RKO (cell line): ENCODE measurements around the gene CMAS.
A peak's percentile ranks its signal among the peaks of the same experiment; 100 is the strongest.
"Not testable (repeated sequence)": the region's sequence is repeated elsewhere in the genome, so short reads cannot be mapped to it uniquely, and the experiment has no call there.

ENCODE experiments used
- DNase-seq: peaks from one replicate; pipeline ENCODE4 v3.0.0-alpha.2; 2016; ENCODE audit warnings: low spot score

CMAS gene

GRCh38 chr12:22046090-22046967, at the start of gene CMAS:
TSS of gene CMAS (plus strand) at chr12:22046218. CDS start at chr12:22046304, 86 bp downstream.
- peak; percentile 85 for DNase-seq

GRCh38 chr12:21998295-21998694, 47.7 kb upstream of the CMAS start:
- DNase-seq: no peak

GRCh38 chr12:21998782-21999181, 47.2 kb upstream of the CMAS start:
- DNase-seq: no peak

DNA sequence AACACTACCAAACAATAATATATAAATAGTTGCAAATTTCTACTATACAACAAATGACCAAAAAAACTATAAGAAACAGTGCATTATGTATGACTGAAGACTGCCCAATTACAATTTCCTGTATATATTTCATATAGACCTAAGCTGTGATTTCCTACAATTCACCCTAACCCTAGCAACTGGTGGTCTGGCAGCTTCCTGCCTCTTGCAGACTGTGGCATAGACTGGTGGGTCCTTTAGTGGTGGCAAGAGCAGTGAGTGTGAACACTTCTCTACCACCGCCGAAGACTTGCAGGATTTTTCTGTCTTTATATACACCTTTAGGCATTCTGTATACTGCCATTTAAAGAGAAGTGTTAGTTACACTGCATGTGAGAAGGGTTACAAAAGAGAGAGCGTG, 43.6 kb upstream of the CMAS start:
- DNase-seq: no peak

DNA sequence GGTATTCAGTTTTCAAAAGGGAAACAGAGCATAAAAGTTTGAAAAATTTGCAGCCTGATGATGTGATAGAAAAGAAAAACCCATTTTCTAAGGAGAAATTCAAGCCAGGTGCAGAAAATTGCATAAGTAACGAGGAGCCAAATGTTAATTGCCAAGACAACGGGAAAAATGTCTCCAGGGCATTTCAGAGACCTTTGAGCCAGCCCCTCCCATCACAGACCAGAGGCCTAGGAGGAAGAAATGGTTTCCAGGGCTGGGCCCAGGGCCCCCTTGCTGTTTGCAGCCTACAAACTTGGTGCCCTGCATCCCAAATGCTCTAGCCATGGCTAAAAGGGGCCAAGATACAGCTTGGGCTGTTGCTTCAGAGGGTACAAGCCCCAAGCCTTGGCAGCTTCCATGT, 38.2 kb upstream of the CMAS start:
- not testable (repeated sequence) for DNase-seq

DNA sequence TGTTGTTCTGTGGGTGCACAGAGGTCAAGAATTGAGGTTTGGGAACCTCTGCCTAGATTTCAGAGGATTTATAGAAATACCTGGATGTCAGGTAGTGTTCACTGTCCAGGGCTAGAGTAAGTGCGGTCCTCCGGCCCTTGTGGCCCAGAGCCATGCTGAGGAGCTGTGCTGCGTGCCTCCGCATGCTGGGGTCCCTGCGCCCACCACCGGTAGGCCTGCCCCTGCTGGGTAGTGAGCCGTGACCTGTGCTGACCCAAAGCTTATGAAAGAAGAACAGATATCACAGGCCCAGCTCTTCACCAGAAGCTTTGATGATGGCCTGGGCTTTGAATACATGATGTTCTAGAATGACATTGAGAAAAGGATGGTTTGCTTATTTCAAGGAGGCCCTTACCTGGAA, 37.8 kb upstream of the CMAS start:
- no peak for DNase-seq

DNA sequence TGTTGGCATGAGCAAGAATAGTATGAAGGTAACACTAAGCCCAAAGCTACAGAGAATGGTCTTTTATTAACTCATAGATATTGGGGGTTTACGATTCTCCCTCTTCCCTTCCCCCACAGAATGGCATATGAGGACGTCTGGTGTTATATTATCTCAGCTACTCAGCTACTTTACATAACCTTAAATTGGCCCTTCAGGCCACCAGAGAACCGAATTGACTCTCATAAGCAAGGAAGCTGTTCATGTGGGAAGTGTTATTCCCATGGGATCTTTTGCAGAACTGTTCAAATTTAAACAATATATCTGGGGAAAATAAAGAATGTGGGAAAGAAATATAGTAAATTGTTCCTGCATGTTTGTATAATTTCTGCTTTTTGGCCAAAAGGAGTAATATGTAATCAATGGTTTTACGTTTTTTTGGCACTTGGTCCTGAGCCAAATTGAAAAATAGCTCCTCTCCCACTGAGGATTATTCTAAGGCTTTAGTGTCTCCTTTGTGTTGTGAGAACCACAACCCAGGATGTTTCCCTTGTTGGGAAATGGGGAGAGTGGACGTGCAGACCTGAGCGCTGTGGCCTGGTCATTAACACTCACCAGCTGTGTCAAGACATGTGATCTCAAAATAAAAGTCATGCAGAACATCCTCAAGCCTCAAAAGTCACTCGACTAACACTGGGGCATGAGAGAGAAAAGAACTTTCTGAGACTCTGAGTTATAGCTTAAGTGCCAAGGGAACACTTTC, 31.8 kb upstream of the CMAS start:
- no peak for DNase-seq

GRCh38 chr12:22014783-22015144, 31.3 kb upstream of the CMAS start:
- no peak for DNase-seq

GRCh38 chr12:22016982-22017381, 29.0 kb upstream of the CMAS start:
- no peak for DNase-seq

- DNase-seq: peak; percentile 39
These were observed 27.2 kb upstream of the CMAS start for GRCh38 chr12:22018860-22019259.

- DNase-seq: not testable (repeated sequence)
These were observed 22.5 kb upstream of the CMAS start for GRCh38 chr12:22023489-22023888.

- no peak for DNase-seq
These were observed 16.5 kb upstream of the CMAS start for GRCh38 chr12:22029491-22029890.

GRCh38 chr12:22029991-22030390, 16.0 kb upstream of the CMAS start:
- no peak for DNase-seq

- DNase-seq: no peak
These were observed 13.3 kb upstream of the CMAS start for GRCh38 chr12:22032732-22033131.

GRCh38 chr12:22034709-22035506, 11.1 kb upstream of the CMAS start:
- DNase-seq: no peak

GRCh38 chr12:22037947-22038346, 8.1 kb upstream of the CMAS start:
- DNase-seq: no peak

GRCh38 chr12:22038734-22039133, 7.3 kb upstream of the CMAS start:
- DNase-seq: no peak

- DNase-seq: no peak
These were observed 6.7 kb upstream of the CMAS start for GRCh38 chr12:22039361-22039760.

GRCh38 chr12:22042976-22043669, 2.9 kb upstream of the CMAS start:
- peak; percentile 84 for DNase-seq

DNA sequence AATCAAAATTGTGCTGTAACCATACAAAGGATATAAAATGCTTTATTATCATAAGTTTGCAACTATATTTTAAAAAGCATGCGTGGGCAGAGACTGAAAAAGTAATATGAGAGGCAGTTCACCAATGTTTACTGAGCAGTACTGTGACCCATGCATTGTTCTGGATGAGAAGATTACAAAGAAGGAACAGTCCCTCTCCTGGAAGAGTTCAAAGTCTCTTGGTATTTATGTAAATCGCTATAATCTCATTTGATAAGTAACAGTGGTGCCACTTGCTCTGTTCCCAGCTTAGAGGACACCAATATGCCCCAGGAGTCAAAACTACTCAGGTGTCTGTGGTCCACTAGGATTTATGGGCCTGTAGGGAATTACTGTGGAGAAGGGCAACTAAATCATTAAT, 2.1 kb upstream of the CMAS start:
- DNase-seq: no peak

DNA sequence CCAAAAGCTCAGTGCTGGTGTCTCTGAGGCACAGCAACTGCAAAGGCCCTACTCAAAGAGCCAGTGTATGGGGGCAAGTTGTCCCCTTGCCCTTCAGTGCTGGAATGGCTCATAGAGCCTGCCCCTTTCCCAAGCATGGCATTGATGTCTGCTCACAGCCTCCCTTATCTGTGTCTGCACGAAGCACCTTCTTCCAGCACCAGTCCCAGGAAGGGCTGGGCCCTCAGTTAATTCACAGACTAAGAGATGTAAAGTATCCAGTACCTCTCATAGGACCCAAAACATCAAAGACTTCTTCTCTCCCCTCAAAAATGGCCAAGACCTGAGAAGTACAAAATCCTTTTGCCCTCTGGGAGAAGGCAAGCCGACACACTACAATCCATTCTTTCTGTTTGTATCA, 1.6 kb upstream of the CMAS start:
- no peak for DNase-seq

DNA sequence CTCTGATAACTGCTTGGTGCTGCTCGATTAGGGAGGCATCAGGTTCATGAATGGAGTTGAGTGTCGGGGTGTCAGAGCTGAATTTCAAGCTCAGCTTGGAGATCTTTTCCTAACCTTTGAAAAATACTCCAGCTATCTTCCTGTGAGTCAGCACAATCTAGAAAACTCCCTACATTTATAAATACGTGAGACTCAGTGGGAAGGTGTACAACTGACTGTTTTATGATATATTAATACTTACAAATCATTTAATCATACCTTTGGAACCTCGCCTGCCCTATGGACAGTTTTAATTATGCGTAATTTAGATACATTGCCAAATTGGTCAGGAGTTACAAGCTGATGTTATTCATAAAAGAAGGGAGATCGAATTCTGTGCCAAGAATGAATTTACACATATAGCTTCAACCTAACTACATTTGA, 961 bp downstream of the CMAS start:
- DNase-seq: peak; percentile 63
